RWPE1 (cell line): ENCODE measurements around the gene POLR2F.

Experiments used
- CTCF ChIA-PET: fragments of 350-600 bp; sonication (Branson Sonifier 250); formaldehyde crosslinking; extraction: SDS; loops from one replicate; lab custom pipeline; 2021; lab: Yijun Ruan, JAX
- POLR2A ChIA-PET: fragments of 400-600 bp; formaldehyde crosslinking; extraction: SDS; loops from one replicate; lab custom pipeline; 2020; ENCODE audit warnings: antibody characterized with exemption; ENCODE audit not compliant: low non-redundant PET; lab: Yijun Ruan, JAX
- DNase-seq: peaks from one replicate; pipeline ENCODE4 v3.0.0; 2012; ENCODE audit warnings: low spot score
- H3K27ac ChIP-seq: fragments of 450-650 bp; 2 replicates; pipeline ENCODE4 v1.5.1; 2017
- CTCF ChIP-seq: fragments of 450-650 bp; conservative IDR thresholded peaks from 2 replicates; pipeline ENCODE4 v1.5.1; 2017; ENCODE audit warnings: low read depth, mild to moderate bottlenecking

POLR2F gene

GRCh38 chr22:37995460-37995859 is 42.0 kb downstream of the POLR2F start:
- POLR2A ChIA-PET = interaction anchor here (0.7 kb wide), 1 partner anchor 403 kb away, joined by 7 read pairs; no protein-coding TSS in a partner anchor

GRCh38 chr22:37996079-37996478 is 42.6 kb downstream of the POLR2F start:
- peak overlapping the region; percentile 94 for H3K27ac ChIP-seq
- ChIA-PET CTCF (no interaction called here), POLR2A (interaction anchor here (0.7 kb wide), 1 partner anchor 402 kb away, joined by 7 read pairs; no protein-coding TSS in a partner anchor)
- no peak for DNase-seq
- TF ChIP-seq CTCF = no peak

More at GRCh38 chr22:37995460-37995859, 42.0 kb downstream of the POLR2F start:
- no peak for DNase-seq
- TF ChIP-seq CTCF = no peak
- peak overlapping the region; percentile 94; the same call in 1 of the 2 replicates for H3K27ac ChIP-seq
- CTCF ChIA-PET = no interaction called here

GRCh38 chr22:37996515-37997246 is 43.2 kb downstream of the POLR2F start:
- DNase-seq = no peak
- ChIA-PET CTCF (no interaction called here), POLR2A (no interaction called here)
- H3K27ac ChIP-seq = peak overlapping the region; percentile 94
- no peak for TF ChIP-seq CTCF

- CTCF ChIA-PET = no interaction called here
- POLR2A ChIA-PET = no interaction called here
- peak overlapping the region; percentile 94 for H3K27ac ChIP-seq
- TF ChIP-seq CTCF = no peak
- no peak for DNase-seq
Observed at GRCh38 chr22:37998543-37998942, 45.0 kb downstream of the POLR2F start.

- ChIA-PET CTCF (no interaction called here), POLR2A (no interaction called here)
- peak overlapping the region; percentile 94 for H3K27ac ChIP-seq
- TF ChIP-seq CTCF = no peak
- peak; percentile 64 for DNase-seq
Observed at GRCh38 chr22:37999236-37999635, 45.7 kb downstream of the POLR2F start.

- POLR2A ChIA-PET = no interaction called here
- CTCF ChIA-PET = interaction anchor here (0.5 kb wide), 1 partner anchor 461 kb away, joined by 3 read pairs; no protein-coding TSS in a partner anchor
- peak overlapping the region; percentile 94 for H3K27ac ChIP-seq
- TF ChIP-seq CTCF = no peak; the same call in 1 of the 2 replicates
- peak; percentile 91 for DNase-seq
Observed at GRCh38 chr22:37999640-38000272, 46.3 kb downstream of the POLR2F start.
